Ovary (tissue), 9 donors: ENCODE measurements around the gene ALKAL2. TPM values are rescaled to one million over a fixed set of nuclear protein-coding genes. Genes with fewer than 3 reads are reported as not detected.

Experiments
- DNase-seq, 5 donors: peaks; one replicate each; pipeline ENCODE4 v3.0.0-alpha.2; 2019 to 2020
- H3K27ac ChIP-seq, 2 donors: fragments of 200-600 bp; one replicate each; pipeline versions ENCODE4 v1.5.1 to v1.8.0; 2019 to 2022
- H3K27me3 ChIP-seq: fragments of 200-600 bp; one replicate; pipeline ENCODE4 v1.8.0; 2022
- H3K36me3 ChIP-seq: fragments of 200-600 bp; sonication (generic); one replicate; pipeline ENCODE4 v1.5.1; 2019
- H3K4me1 ChIP-seq: one replicate; pipeline ENCODE4 v1.8.1; 2013; ENCODE audit warnings: mild to moderate bottlenecking, moderate library complexity; ENCODE audit not compliant: insufficient read depth
- H3K4me3 ChIP-seq: fragments of 200-600 bp; sonication (generic); one replicate; pipeline ENCODE4 v1.5.1; 2017
- H3K9me3 ChIP-seq, 2 donors: fragments of 200-600 bp in 1 of 2; sonication (generic) in 1 of 2; one replicate each; pipeline versions ENCODE4 v1.5.1 to v1.8.1; 2013 to 2019; ENCODE audit warnings: mild to moderate bottlenecking in 1 of 2, moderate library complexity in 1 of 2
- EP300 ChIP-seq: sonication (generic); formaldehyde crosslinking; IDR thresholded peaks from one replicate; pipeline ENCODE4 v1.6.1; 2017; ENCODE audit warnings: antibody characterized with exemption
- POLR2A ChIP-seq: fragments of 450-650 bp; IDR thresholded peaks from one replicate; pipeline ENCODE4 v1.6.1; 2017; ENCODE audit warnings: antibody characterized with exemption, mild to moderate bottlenecking, moderate library complexity
- WGBS, 3 donors: extraction: QIAGEN DNeasy Blood & Tissue Kit in 1 of 3; methylation state at CpG; one replicate each; pipeline versions ENCODE4 v1.1.5 to v1.1.7; 2013 to 2017; 5-methylcytosine and 5-hydroxymethylcytosine counted together
- intact Hi-C, 4 donors: fragments of 100-400 bp; cut with DNase I; formaldehyde crosslinking; loops; one replicate each; pipeline versions ENCODE4 v1.11.0 to v1.15.1; 2022 to 2023
- polyA plus RNA-seq, 2 donors: library from polyadenylated mRNA; stranded (reverse); fragments of 200-250 nt in 1 of 2; fragments of 350-450 nt in 1 of 2; fragmentation: Illumina TruSeq in 1 of 2; extraction: RNeasy Lipid Tissue Mini Kit (QIAGEN cat#74804) in 1 of 2; gene quantifications; one replicate each; pipeline ENCODE4 v1.2.3, GENCODE V29; 2013 to 2014
- total RNA-seq, 7 donors: library from RNA; depleted of rRNA in 2 of 7; stranded (reverse); fragments of >200 nt in 2 of 7; fragmentation: NEBNext Ultra II Directional in 3 of 7; extraction: Animal tissue kit (Norgen Biotek cat#: 25700) in 3 of 7; gene quantifications; one replicate each; pipeline versions ENCODE4 v1.1.0 to v1.2.4, GENCODE V29; 2016 to 2023
- TF ChIP-seq, protein P1 (sequence below), 3 donors: fragments of 450-650 bp in 2 of 3; fragments of 200-600 bp in 1 of 3; IDR thresholded peaks; one replicate each; pipeline versions ENCODE4 v1.5.1 to v1.8.0; 2016 to 2022; ENCODE audit warnings: antibody characterized with exemption in 3 of 3, mild to moderate bottlenecking in 1 of 3
- donor health status: DM: no; HTN: no; CAD: no; lungs with moderate emphysema.
- donor health status: DM: no; HTN: no; CAD: no.
- donor health status: Bipolar disorder and iron deficiency.
- donor health status: DM: yes; HTN: yes; CAD: no.
- donor health status: DM: no; HTN: no; CAD: no.
- donor health status: DM: yes; HTN: yes; CAD: no.

ALKAL2 gene
- total and polyA plus RNA-seq, 9 donors = 9.6 to 259 (median 57.1) TPM

DNA sequence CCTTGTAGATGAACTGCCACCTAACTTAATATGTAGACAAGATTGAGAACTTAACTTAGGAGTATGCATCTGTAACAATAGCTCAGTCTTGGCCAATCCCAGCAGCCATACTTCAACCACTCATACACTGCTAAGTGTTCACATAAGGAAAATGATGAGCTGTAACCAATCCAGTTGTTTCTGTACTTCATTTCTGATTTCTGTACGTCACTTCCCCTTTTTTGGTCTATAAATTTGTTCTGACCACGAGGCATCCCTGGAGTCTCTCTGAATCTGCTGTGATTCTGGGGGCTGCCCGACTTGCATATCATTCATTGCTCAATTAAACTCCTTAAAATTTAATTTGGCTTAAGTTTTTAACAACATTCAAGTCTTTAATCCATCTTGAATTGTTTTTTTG lies 30.5 kb downstream of the ALKAL2 start:
- Histone ChIP-seq H3K27ac (no peak overlapping the region), H3K9me3 (no peaks in the 10 kb centered on the region), H3K4me1 (no peaks in the 10 kb centered on the region), H3K4me3 (no peak overlapping the region), H3K36me3 (no peaks in the 10 kb centered on the region), H3K27me3 (no peaks in the 10 kb centered on the region)
- 94 to 98% (median 95%) methylated on average over 3 of the region's 3 CpGs for WGBS, 3 donors
- no peak for DNase-seq
- TF ChIP-seq POLR2A = no peak
- TF ChIP-seq, protein P1, sequence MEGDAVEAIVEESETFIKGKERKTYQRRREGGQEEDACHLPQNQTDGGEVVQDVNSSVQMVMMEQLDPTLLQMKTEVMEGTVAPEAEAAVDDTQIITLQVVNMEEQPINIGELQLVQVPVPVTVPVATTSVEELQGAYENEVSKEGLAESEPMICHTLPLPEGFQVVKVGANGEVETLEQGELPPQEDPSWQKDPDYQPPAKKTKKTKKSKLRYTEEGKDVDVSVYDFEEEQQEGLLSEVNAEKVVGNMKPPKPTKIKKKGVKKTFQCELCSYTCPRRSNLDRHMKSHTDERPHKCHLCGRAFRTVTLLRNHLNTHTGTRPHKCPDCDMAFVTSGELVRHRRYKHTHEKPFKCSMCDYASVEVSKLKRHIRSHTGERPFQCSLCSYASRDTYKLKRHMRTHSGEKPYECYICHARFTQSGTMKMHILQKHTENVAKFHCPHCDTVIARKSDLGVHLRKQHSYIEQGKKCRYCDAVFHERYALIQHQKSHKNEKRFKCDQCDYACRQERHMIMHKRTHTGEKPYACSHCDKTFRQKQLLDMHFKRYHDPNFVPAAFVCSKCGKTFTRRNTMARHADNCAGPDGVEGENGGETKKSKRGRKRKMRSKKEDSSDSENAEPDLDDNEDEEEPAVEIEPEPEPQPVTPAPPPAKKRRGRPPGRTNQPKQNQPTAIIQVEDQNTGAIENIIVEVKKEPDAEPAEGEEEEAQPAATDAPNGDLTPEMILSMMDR (IDR thresholded peaks at IDR 0.05) = no peak
- no peak for TF ChIP-seq EP300
- intact Hi-C loops = no loop called here

DNA sequence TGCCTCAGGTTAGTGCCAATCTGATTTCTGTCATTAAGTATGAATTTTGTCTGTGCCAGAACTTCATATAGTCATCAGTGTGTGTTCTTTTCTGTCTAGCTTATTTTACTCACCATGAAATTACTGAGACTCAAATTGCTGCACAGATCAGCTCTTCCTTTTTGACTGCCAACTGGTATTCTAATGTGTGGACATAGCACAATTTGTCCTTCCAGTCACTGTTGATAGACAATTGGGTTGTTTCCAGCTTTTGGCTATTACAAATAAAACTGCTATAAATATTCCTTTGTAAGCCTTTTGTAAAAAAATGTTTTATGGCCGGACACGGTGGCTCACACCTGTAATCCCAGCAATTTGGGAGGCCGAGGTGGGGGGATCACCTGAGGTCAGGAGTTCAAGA lies 31.8 kb downstream of the ALKAL2 start:
- 92 to 98% (median 97%) methylated on average over 3 of the region's 3 CpGs for WGBS, 3 donors
- Histone ChIP-seq H3K4me3 (no peak overlapping the region), H3K27me3 (no peaks in the 10 kb centered on the region), H3K36me3 (no peaks in the 10 kb centered on the region), H3K4me1 (no peaks in the 10 kb centered on the region), H3K27ac (no peak overlapping the region), H3K9me3 (no peaks in the 10 kb centered on the region)
- DNase-seq = no peak
- TF ChIP-seq, protein P1 (IDR thresholded peaks at IDR 0.05) = no peak
- TF ChIP-seq POLR2A (no peak), EP300 (no peak)
- intact Hi-C loops = no loop called here

DNA sequence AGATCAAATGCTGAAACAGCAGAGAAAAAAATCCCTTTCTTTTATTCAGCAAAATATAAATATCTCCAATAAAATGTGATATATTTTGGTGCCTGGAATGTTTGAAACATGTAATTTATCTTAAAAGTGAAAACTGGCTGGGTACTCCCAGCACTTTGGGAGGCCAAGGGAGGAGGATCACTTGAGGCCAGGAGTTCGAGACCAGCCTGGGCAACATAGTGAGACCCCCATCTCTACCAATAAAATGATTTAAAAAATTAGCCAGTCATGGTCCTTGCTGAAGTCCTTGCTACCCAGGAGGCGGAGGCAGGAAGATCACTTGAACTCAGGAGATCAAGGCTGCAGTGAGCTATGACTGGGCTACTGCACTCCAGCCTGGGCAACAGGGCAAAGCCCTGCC lies 32.7 kb downstream of the ALKAL2 start:
- H3K36me3 ChIP-seq = no peaks in the 10 kb centered on the region
- H3K9me3 ChIP-seq = no peaks in the 10 kb centered on the region
- H3K27me3 ChIP-seq = no peaks in the 10 kb centered on the region
- no peak overlapping the region for H3K27ac ChIP-seq
- no peaks in the 10 kb centered on the region for H3K4me1 ChIP-seq
- intact Hi-C loops = no loop called here
- H3K4me3 ChIP-seq = no peak overlapping the region
- no peak for TF ChIP-seq POLR2A
- TF ChIP-seq, protein P1 (IDR thresholded peaks at IDR 0.05) = no peak
- TF ChIP-seq EP300 = no peak
- no peak for DNase-seq
- 97 to 100% (median 99%) methylated on average over 2 of the region's 2 CpGs for WGBS, 3 donors

- H3K27me3 ChIP-seq = no peaks in the 10 kb centered on the region
- no peak overlapping the region for H3K27ac ChIP-seq
- WGBS, 3 donors = 89 to 91% (median 90%) methylated on average over 7 of the region's 7 CpGs
- DNase-seq = no peak
- H3K36me3 ChIP-seq = no peaks in the 10 kb centered on the region
- TF ChIP-seq POLR2A (no peak), EP300 (no peak)
- TF ChIP-seq, protein P1 (IDR thresholded peaks at IDR 0.05) = no peak
- intact Hi-C loops = no loop called here
- no peaks in the 10 kb centered on the region for H3K4me1 ChIP-seq
- no peak overlapping the region for H3K4me3 ChIP-seq
- H3K9me3 ChIP-seq = no peaks in the 10 kb centered on the region
Measured at GRCh38 chr2:254241-254640, 33.6 kb downstream of the ALKAL2 start.
